Adrenal gland (tissue), 5 donors: ENCODE measurements around the gene PCNX2.
A peak's percentile ranks its signal among the peaks of the same experiment; 100 is the strongest.

ENCODE experiments used
- CTCF ChIP-seq, 6 experiments: fragments of 450-650 bp in 4 of 6; fragments of 200-600 bp in 2 of 6; sonication (generic) in 1 of 6; IDR thresholded peaks; 1 replicate in 5 of 6; 2 replicates in 1 of 6; pipeline versions ENCODE4 v1.5.1 to v1.8.0; 2016 to 2021; ENCODE audit warnings: antibody characterized with exemption in 6 of 6, mild to moderate bottlenecking in 2 of 6, moderate library complexity in 1 of 6
- POLR2A ChIP-seq, 2 donors: fragments of 450-650 bp; IDR thresholded peaks; one replicate each; pipeline ENCODE4 v1.6.1; 2017; ENCODE audit warnings: antibody characterized with exemption in 2 of 2, mild to moderate bottlenecking in 2 of 2, moderate library complexity in 1 of 2
- donor health status: DM: no; HTN: no; CAD: no.

DNA sequence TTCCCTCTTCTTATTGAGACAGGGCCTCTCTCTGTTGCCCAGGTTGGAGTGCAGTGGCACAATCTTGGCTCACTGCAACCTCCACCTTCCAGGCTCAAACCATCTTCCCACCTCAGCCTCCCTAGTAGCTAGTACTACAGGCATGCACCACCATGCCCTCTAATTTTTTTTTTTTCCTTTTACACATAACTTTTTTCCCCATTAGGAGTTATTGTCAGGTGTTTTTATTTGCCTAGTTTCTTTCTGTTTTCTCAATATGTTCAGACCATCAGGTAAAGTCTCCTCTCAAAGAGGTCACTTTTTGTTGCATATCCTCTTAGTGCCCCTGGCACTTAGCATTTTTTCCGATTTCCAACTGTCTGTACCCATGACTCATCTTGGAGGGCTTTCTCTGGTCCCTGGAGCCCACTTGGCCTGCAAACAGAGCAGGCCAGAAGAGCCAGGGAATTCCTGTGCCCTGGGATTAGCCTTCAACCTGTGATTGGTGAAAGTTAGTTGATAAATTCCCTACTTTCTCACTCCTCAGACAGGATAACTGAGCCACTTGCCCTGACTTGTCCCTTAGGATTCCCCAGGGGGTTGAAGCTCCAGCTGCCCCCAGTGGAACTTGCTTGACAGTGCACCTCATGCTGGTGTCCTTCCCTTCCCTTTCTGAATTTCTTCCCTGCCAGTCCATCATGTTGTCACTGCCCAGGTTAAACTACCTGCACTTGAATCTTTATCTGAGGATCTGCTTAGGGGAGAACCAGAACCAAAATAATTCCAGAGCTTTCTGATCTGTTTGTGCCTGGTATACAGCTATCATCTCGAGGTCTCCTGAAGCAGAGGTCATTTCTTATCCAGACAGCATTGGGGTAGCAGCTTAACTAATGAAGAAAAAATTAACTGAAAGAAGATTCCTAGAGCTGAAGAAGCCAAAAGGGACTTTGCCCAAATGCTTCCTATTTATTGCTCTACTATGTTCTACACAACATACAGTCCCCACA is 342.7 kb downstream of the PCNX2 start:
- peak; percentile 36 to 64 (median 53) for TF ChIP-seq CTCF (IDR thresholded peaks at IDR 0.05)
- no peak for TF ChIP-seq POLR2A (IDR thresholded peaks at IDR 0.05)
